HEK293 (cell line): ENCODE measurements around the gene LRP1.

Experiments used
- CTCF ChIP-seq: fragments of 450-650 bp; formaldehyde crosslinking; IDR thresholded peaks from 2 replicates; pipeline ENCODE4 v1.5.1; 2016; ENCODE audit warnings: missing biosample characterization, missing genetic modification characterization
- ZNF654 ChIP-seq: fragments of 450-650 bp; formaldehyde crosslinking; IDR thresholded peaks from 2 replicates; pipeline ENCODE4 v1.5.1; 2016; ENCODE audit warnings: low read depth, missing biosample characterization, missing genetic modification characterization

GRCh38 chr12:57193706-57194245 is 65.5 kb downstream of the LRP1 start:
- TF ChIP-seq CTCF (no peak), ZNF654 (no peak)
